ENCODE data around the gene GAL. TPM values are rescaled to one million over a fixed set of nuclear protein-coding genes. Genes with fewer than 3 reads are reported as not detected.

The GAL gene
- total and polyA plus RNA-seq, 2 experiments from 2014 or later = 0.97 to 24.7 TPM

DNA sequence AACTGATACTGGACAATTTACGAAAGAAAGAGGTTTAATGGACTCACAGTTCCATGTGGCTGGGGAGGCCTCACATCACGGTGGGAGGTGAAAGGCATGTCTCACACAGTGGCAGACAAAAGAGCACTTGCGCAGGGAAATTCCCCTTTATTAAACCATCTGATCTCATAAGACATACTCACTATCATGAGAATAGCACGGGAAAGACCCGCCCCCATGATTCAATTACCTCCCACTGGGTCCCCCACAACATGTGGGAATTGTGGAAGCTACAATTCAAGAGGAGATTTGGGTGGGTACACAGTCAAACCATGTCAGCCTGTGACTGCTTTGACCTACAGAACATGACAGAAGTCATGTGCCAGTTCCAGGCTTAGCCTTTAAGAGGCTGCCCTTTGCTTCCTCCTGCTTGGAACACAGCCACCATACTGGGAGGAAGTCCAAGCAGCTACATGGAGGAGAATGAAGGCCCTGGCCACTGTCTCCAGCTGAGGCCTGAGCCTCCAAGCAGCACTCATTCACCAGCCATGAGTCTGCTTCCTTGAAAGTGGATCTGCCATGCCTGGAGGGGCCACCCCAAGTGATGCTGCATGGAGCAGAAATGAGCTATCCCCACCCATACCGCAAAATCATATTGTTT is 10.9 kb upstream of the GAL start:
- WGBS, 2 experiments (ENCODE audit: low coverage in 1 of 2, low lambda C conversion rate in 2 of 2, missing lambda C conversion rate in 2 of 2) = 73 to 82% methylated on average over 6 of the region's 6 CpGs
- DNase-seq = no peak
- in situ Hi-C loops (cut with MboI) = no loop called here

DNA sequence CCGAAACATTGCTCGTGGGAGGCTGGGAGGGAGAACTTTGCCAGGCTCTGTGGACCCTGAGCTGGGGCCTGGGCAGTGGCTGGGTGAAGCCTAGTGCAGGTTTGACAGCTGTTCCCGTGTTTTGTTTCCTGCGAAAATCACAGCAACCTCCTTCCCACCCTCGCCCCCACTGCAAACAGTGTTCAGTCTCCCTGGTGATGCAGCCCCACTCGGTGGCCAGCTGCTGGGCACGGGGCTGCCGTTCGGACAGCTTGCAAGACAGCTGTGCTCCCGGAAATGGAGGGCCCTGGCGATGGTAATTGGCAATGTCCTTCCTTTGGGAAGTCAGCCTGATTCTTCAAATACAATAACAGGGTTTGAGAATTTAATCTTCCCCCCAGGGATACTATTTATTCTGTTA is 10.4 kb upstream of the GAL start:
- no peaks in the 10 kb centered on the region for H3K9me2 ChIP-seq (ENCODE audit: insufficient read depth)
- DNase-seq = no peak
- 74 to 78% methylated on average over 11 of the region's 11 CpGs for whole genome bisulfite sequencing, 2 experiments (ENCODE audit: low coverage in 1 of 2, low lambda C conversion rate in 2 of 2, missing lambda C conversion rate in 2 of 2)
- H3K4me2 ChIP-seq (ENCODE audit: unreplicated experiment) = no peak overlapping the region
- in situ Hi-C loops (cut with MboI) = no loop called here
- no peak overlapping the region for H3K27ac ChIP-seq
- peaks cover 4% of the 10 kb centered on the region; the same call in 1 of the 2 replicates for H3F3A ChIP-seq (ENCODE audit: insufficient read depth)
- H4K20me1 ChIP-seq (ENCODE audit: insufficient read depth) = no peaks in the 10 kb centered on the region
- H3K9ac ChIP-seq = no peak overlapping the region
- no peaks in the 10 kb centered on the region for H3K36me3 ChIP-seq (ENCODE audit: low read depth)
- H3K9me3 ChIP-seq (ENCODE audit: low read depth) = no peaks in the 10 kb centered on the region
- no peak overlapping the region for H2AFZ ChIP-seq
- 0 out of 2 replicates have a peak, but pooled peaks cover 7% of the 10 kb centered on the region for H3K27me3 ChIP-seq (replicated peaks; ENCODE audit: insufficient read depth)
- no peaks in the 10 kb centered on the region for H3K79me2 ChIP-seq (ENCODE audit: insufficient read depth)
- TF ChIP-seq EZH2 (IDR thresholded peaks at IDR 0.05; ENCODE audit: insufficient read depth, poor library complexity, severe bottlenecking) (no peak), EZH2phosphoT487 (IDR thresholded peaks at IDR 0.05; ENCODE audit: insufficient read depth, low read depth) (no peak)
- no peak overlapping the region for H3K4me3 ChIP-seq
- H3K4me1 ChIP-seq (ENCODE audit: insufficient read depth) = peaks cover 6% of the 10 kb centered on the region; the same call in 1 of the 2 replicates

More for the DNA sequence above, 10.9 kb upstream of the GAL start:
- H3K27me3 ChIP-seq (replicated peaks; ENCODE audit: insufficient read depth) = peaks cover 7% of the 10 kb centered on the region; the same call in 1 of the 2 replicates
- H3K9me2 ChIP-seq (ENCODE audit: insufficient read depth) = no peaks in the 10 kb centered on the region
- no peak overlapping the region for H2AFZ ChIP-seq
- H3F3A ChIP-seq (ENCODE audit: insufficient read depth) = no peaks in the 10 kb centered on the region; the same call in 1 of the 2 replicates
- no peaks in the 10 kb centered on the region for H4K20me1 ChIP-seq (ENCODE audit: insufficient read depth)
- H3K36me3 ChIP-seq (ENCODE audit: low read depth) = no peaks in the 10 kb centered on the region
- no peak overlapping the region for H3K9ac ChIP-seq
- H3K27ac ChIP-seq = no peak overlapping the region
- no peaks in the 10 kb centered on the region for H3K9me3 ChIP-seq (ENCODE audit: low read depth)
- no peak for TF ChIP-seq EZH2phosphoT487 (IDR thresholded peaks at IDR 0.05; ENCODE audit: insufficient read depth, low read depth)
- TF ChIP-seq EZH2 (IDR thresholded peaks at IDR 0.05; ENCODE audit: insufficient read depth, poor library complexity, severe bottlenecking) = no peak
- H3K4me1 ChIP-seq (ENCODE audit: insufficient read depth) = peaks cover 6% of the 10 kb centered on the region; the same call in 1 of the 2 replicates
- H3K4me2 ChIP-seq (ENCODE audit: unreplicated experiment) = no peak overlapping the region
- H3K79me2 ChIP-seq (ENCODE audit: insufficient read depth) = no peaks in the 10 kb centered on the region
- no peak overlapping the region for H3K4me3 ChIP-seq

DNA sequence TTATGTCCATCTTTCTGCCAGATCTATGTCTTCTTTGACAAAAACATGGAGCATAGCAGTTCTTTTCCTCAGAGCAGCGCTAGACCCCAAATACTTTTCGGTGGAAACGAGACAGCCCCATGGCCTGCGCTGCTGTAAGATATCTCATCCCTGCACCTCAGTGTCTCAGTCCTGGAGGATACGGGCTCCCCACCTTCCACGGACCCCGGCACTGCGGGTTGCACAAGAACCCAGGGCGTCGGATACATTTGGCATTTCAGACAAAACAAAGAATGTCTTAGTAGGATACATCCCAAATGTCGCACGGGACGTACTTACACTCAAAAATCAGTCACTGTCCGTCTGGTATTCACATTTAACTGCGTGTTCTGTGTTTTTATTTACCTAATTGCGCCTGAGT is 9.9 kb upstream of the GAL start:
- Histone ChIP-seq H4K20me1 (ENCODE audit: insufficient read depth) (no peaks in the 10 kb centered on the region), H3K36me3 (ENCODE audit: low read depth) (no peaks in the 10 kb centered on the region), H3K27me3 (replicated peaks; ENCODE audit: insufficient read depth) (0 out of 2 replicates have a peak, but pooled peaks cover 7% of the 10 kb centered on the region), H2AFZ (no peak overlapping the region), H3F3A (ENCODE audit: insufficient read depth) (peaks cover 4% of the 10 kb centered on the region; the same call in 1 of the 2 replicates), H3K79me2 (ENCODE audit: insufficient read depth) (no peaks in the 10 kb centered on the region), H3K4me3 (no peak overlapping the region), H3K4me1 (ENCODE audit: insufficient read depth) (peaks cover 6% of the 10 kb centered on the region; the same call in 1 of the 2 replicates), H3K9me3 (ENCODE audit: low read depth) (no peaks in the 10 kb centered on the region), H3K9ac (no peak overlapping the region), H3K9me2 (ENCODE audit: insufficient read depth) (no peaks in the 10 kb centered on the region), H3K4me2 (ENCODE audit: unreplicated experiment) (no peak overlapping the region), H3K27ac (no peak overlapping the region)
- 89 to 93% methylated on average over 16 of the region's 16 CpGs for WGBS, 2 experiments (ENCODE audit: low coverage in 1 of 2, low lambda C conversion rate in 2 of 2, missing lambda C conversion rate in 2 of 2)
- DNase-seq = no peak
- in situ Hi-C loops (cut with MboI) = no loop called here
- TF ChIP-seq EZH2 (IDR thresholded peaks at IDR 0.05; ENCODE audit: insufficient read depth, poor library complexity, severe bottlenecking) (no peak), EZH2phosphoT487 (IDR thresholded peaks at IDR 0.05; ENCODE audit: insufficient read depth, low read depth) (no peak)

DNA sequence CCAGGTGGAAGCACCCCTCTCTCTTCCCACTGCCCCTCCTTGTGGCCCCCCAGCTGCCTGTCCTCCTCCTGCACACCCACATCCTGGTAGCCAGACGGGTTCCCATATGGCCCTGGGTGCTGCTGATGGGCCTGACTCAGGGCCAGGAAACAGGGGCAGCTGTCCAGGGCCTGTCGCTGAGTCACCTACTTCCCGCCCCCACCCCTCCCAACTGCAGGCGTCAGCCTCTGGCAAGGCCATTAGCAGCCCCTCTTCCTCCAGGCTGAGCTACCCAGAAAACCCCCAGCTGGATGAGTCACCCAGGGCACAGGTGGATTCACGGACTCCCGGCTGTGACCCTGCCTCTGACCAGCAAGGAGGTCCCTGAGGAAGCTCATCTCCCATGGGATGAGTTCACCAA is 6.9 kb upstream of the GAL start:
- peak; percentile 84 for DNase-seq
- no peaks in the 10 kb centered on the region for H3K9me3 ChIP-seq (ENCODE audit: low read depth)
- no peaks in the 10 kb centered on the region for H3K79me2 ChIP-seq (ENCODE audit: insufficient read depth)
- no peak overlapping the region for H3K4me3 ChIP-seq
- TF ChIP-seq EZH2phosphoT487 (IDR thresholded peaks at IDR 0.05; ENCODE audit: insufficient read depth, low read depth) (no peak), EZH2 (IDR thresholded peaks at IDR 0.05; ENCODE audit: insufficient read depth, poor library complexity, severe bottlenecking) (no peak)
- H2AFZ ChIP-seq = no peak overlapping the region
- peaks cover 9% of the 10 kb centered on the region for H3K4me1 ChIP-seq (ENCODE audit: insufficient read depth)
- H4K20me1 ChIP-seq (ENCODE audit: insufficient read depth) = no peaks in the 10 kb centered on the region
- no peaks in the 10 kb centered on the region for H3K36me3 ChIP-seq (ENCODE audit: low read depth)
- no peak overlapping the region for H3K9ac ChIP-seq
- WGBS, 2 experiments (ENCODE audit: low coverage in 1 of 2, low lambda C conversion rate in 2 of 2, missing lambda C conversion rate in 2 of 2) = 0% methylated on average over 4 to 6 of the region's 6 CpGs
- H3K27ac ChIP-seq = no peak overlapping the region
- H3K4me2 ChIP-seq (ENCODE audit: unreplicated experiment) = no peak overlapping the region
- in situ Hi-C loops (cut with MboI) = no loop called here
- peaks cover 9% of the 10 kb centered on the region for H3F3A ChIP-seq (ENCODE audit: insufficient read depth)
- H3K27me3 ChIP-seq (replicated peaks; ENCODE audit: insufficient read depth) = no peaks in the 10 kb centered on the region
- H3K9me2 ChIP-seq (ENCODE audit: insufficient read depth) = no peaks in the 10 kb centered on the region
